K562 (cell line): ENCODE data around the gene PMPCB. TPM values are rescaled to one million over a fixed set of nuclear protein-coding genes. Genes with fewer than 3 reads are reported as not detected.

ENCODE experiments used
- ARNT ChIP-seq, 2 experiments: fragments of 450-650 bp; IDR thresholded peaks; 2 replicates each; pipeline ENCODE4 v1.6.1; 2016; ENCODE audit warnings: mild to moderate bottlenecking in 1 of 2
- FOXK2 ChIP-seq, 2 experiments: fragments of 450-650 bp; IDR thresholded peaks in 1 of 2; conservative IDR thresholded peaks in 1 of 2; 2 replicates each; pipeline ENCODE4 v1.6.1; 2016; ENCODE audit warnings: low read depth in 2 of 2, mild to moderate bottlenecking in 1 of 2
- HDAC3 ChIP-seq: fragments of 450-650 bp; IDR thresholded peaks from 2 replicates; pipeline ENCODE4 v1.6.1; 2018; ENCODE audit warnings: borderline replicate concordance, mild to moderate bottlenecking, moderate library complexity; ENCODE audit not compliant: partially characterized antibody
- RCOR1 ChIP-seq, 2 experiments: IDR thresholded peaks; 2 replicates each; pipeline ENCODE4 v1.6.1; 2012; ENCODE audit warnings: low read depth in 2 of 2, low read length in 2 of 2, borderline replicate concordance in 1 of 2, improper control_type of control experiment in 1 of 2
- SIRT6 ChIP-seq: IDR thresholded peaks from one replicate; pipeline ENCODE4 v1.6.1; 2012; ENCODE audit warnings: low read depth, mild to moderate bottlenecking, control low read depth, inconsistent platforms, low read length, moderate library complexity
- SMAD2 ChIP-seq: fragments of 150-350 bp; IDR thresholded peaks from 2 replicates; pipeline ENCODE4 v1.6.1; 2014; ENCODE audit warnings: low read depth, mild to moderate bottlenecking, low read length
- SOX6 ChIP-seq: fragments of 450-650 bp; IDR thresholded peaks from 2 replicates; pipeline ENCODE4 v1.6.1; 2014; ENCODE audit warnings: mild to moderate bottlenecking
- TAF9B ChIP-seq: fragments of 450-650 bp; IDR thresholded peaks from 2 replicates; pipeline ENCODE4 v1.6.1; 2018; ENCODE audit warnings: mild to moderate bottlenecking; ENCODE audit not compliant: partially characterized antibody
- ZC3H11A ChIP-seq: IDR thresholded peaks from 2 replicates; pipeline ENCODE4 v1.6.1; 2012; ENCODE audit warnings: low read depth, low read length, improper control_type of control experiment
- ZNF347 ChIP-seq: fragments of 450-650 bp; formaldehyde crosslinking; IDR thresholded peaks from 2 replicates; pipeline ENCODE4 v1.4.0; 2020; ENCODE audit warnings: low read depth, mild to moderate bottlenecking, moderate library complexity
- polyA plus RNA-seq, 8 experiments: library from polyadenylated mRNA; depleted of rRNA in 4 of 8; stranded (reverse) in 5 of 8; unstranded in 3 of 8; fragments of >200 nt; fragmentation: Nextera tagmentation in 2 of 8; fragmentation: Illumina TruSeq in 1 of 8; extraction: Ambion mirVana in 2 of 8; extraction: Trizol in 1 of 8; gene quantifications; 2 replicates each; pipeline versions ENCODE4 v1.2.1 to v1.2.3, GENCODE V29; 2011 to 2014; ENCODE audit warnings: inconsistent platforms in 1 of 8, missing spikeins in 1 of 8
- total RNA-seq, 7 experiments: library from RNA; depleted of rRNA in 6 of 7; stranded (reverse); fragments of >200 nt in 6 of 7; fragmentation: Illumina TruSeq in 2 of 7; extraction: Trizol in 2 of 7; gene quantifications; 2 replicates each; pipeline versions ENCODE4 v1.2.1 to v1.2.3, GENCODE V29; 2011 to 2021; ENCODE audit warnings: low replicate concordance in 1 of 7
- TF ChIP-seq, protein P1 (sequence below): IDR thresholded peaks from 2 replicates; pipeline ENCODE4 v1.6.1; 2011; ENCODE audit warnings: borderline replicate concordance, low read depth, mild to moderate bottlenecking, moderate library complexity, low read length; ENCODE audit not compliant: insufficient read depth, poor library complexity, severe bottlenecking
- TF ChIP-seq, protein P2 (sequence below): fragments of 450-650 bp; formaldehyde crosslinking; IDR thresholded peaks from 2 replicates; pipeline ENCODE4 v1.4.0; 2020; ENCODE audit warnings: mild to moderate bottlenecking, moderate library complexity
- TF ChIP-seq, protein P3 (sequence below): IDR thresholded peaks from 3 replicates; pipeline ENCODE4 v1.6.1; 2011; ENCODE audit warnings: borderline replicate concordance, mild to moderate bottlenecking, moderate library complexity; ENCODE audit not compliant: insufficient read length; ENCODE audit errors: extremely low read depth
- TF ChIP-seq, protein P4 (sequence below), 2 experiments: fragments of 450-650 bp; IDR thresholded peaks; 2 replicates each; pipeline ENCODE4 v1.6.1; 2018; ENCODE audit warnings: mild to moderate bottlenecking in 2 of 2, low read depth in 1 of 2; ENCODE audit not compliant: partially characterized antibody in 2 of 2

The PMPCB gene
- total and polyA plus RNA-seq, 9 of the 15 experiments (the other 6 are each of a cell fraction or from before 2014, with no cell fraction given) = 61.2 to 209 (median 105) TPM

DNA sequence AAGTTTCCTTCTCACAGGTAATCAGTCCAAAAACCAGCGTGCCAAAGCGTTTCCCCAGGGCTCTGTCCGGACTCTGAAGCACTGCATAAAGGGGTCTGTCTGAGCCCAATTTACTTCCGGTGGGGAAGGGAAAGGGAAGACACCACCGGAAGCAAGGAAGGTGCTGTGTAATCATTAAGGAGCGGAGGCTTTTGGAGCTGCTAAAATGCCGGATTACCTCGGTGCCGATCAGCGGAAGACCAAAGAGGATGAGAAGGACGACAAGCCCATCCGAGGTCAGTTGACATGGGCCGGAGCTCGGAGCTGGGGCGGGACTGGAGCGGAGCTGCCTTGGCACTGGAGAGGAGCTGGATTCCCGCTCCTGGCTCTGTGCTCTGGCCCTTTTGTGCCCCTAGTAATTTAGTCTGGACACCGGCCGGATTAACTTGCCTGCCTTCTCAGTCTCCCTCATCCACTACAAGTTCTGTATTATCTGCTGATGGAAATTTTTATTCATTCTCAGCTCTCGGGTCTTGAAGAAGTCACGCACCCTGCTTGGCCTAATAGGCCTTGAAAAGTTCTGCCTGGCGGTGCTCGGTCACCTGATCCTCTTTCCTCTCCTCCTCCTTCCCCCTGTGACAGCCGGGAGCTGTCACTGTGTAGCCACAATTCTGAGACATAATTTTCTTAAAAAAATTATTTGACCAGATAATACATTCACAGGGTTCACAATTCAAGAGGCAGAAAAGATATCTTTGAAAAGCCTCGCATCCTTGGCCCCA, 50.5 kb downstream of the PMPCB start, which contains the start of gene PSMC2 (continued):
- TF ChIP-seq, protein P1, sequence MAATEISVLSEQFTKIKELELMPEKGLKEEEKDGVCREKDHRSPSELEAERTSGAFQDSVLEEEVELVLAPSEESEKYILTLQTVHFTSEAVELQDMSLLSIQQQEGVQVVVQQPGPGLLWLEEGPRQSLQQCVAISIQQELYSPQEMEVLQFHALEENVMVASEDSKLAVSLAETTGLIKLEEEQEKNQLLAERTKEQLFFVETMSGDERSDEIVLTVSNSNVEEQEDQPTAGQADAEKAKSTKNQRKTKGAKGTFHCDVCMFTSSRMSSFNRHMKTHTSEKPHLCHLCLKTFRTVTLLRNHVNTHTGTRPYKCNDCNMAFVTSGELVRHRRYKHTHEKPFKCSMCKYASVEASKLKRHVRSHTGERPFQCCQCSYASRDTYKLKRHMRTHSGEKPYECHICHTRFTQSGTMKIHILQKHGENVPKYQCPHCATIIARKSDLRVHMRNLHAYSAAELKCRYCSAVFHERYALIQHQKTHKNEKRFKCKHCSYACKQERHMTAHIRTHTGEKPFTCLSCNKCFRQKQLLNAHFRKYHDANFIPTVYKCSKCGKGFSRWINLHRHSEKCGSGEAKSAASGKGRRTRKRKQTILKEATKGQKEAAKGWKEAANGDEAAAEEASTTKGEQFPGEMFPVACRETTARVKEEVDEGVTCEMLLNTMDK = no peak
- TF ChIP-seq, protein P2, sequence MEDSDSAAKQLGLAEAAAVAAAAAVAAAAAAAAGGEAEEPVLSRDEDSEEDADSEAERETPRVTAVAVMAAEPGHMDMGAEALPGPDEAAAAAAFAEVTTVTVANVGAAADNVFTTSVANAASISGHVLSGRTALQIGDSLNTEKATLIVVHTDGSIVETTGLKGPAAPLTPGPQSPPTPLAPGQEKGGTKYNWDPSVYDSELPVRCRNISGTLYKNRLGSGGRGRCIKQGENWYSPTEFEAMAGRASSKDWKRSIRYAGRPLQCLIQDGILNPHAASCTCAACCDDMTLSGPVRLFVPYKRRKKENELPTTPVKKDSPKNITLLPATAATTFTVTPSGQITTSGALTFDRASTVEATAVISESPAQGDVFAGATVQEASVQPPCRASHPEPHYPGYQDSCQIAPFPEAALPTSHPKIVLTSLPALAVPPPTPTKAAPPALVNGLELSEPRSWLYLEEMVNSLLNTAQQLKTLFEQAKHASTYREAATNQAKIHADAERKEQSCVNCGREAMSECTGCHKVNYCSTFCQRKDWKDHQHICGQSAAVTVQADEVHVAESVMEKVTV (CRISPR knock-in tag) = no peak
- no peak for TF ChIP-seq ZNF347
- TF ChIP-seq, protein P3, sequence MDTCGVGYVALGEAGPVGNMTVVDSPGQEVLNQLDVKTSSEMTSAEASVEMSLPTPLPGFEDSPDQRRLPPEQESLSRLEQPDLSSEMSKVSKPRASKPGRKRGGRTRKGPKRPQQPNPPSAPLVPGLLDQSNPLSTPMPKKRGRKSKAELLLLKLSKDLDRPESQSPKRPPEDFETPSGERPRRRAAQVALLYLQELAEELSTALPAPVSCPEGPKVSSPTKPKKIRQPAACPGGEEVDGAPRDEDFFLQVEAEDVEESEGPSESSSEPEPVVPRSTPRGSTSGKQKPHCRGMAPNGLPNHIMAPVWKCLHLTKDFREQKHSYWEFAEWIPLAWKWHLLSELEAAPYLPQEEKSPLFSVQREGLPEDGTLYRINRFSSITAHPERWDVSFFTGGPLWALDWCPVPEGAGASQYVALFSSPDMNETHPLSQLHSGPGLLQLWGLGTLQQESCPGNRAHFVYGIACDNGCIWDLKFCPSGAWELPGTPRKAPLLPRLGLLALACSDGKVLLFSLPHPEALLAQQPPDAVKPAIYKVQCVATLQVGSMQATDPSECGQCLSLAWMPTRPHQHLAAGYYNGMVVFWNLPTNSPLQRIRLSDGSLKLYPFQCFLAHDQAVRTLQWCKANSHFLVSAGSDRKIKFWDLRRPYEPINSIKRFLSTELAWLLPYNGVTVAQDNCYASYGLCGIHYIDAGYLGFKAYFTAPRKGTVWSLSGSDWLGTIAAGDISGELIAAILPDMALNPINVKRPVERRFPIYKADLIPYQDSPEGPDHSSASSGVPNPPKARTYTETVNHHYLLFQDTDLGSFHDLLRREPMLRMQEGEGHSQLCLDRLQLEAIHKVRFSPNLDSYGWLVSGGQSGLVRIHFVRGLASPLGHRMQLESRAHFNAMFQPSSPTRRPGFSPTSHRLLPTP = no peak
- TF ChIP-seq SMAD2 = no peak
- TF ChIP-seq RCOR1 (IDR thresholded peaks at IDR 0.05; ENCODE audit: borderline replicate concordance in 1 of 2, low read depth in 2 of 2, low read length in 2 of 2) = peak in 1 of 2 experiments; percentile 61; a peak in 1 of 4 replicates
- no peak for TF ChIP-seq SIRT6
- no peak for TF ChIP-seq HDAC3
- peak; percentile 80 for TF ChIP-seq FOXK2 (conservative IDR thresholded peaks at IDR 0.05 in 1 of 2, IDR thresholded peaks at IDR 0.05 in 1 of 2; ENCODE audit: low read depth in 2 of 2)
- peak; percentile 91 for TF ChIP-seq TAF9B
- TF ChIP-seq ARNT (IDR thresholded peaks at IDR 0.05) = no peak; a peak in 2 of 4 replicates
- TF ChIP-seq, protein P4, sequence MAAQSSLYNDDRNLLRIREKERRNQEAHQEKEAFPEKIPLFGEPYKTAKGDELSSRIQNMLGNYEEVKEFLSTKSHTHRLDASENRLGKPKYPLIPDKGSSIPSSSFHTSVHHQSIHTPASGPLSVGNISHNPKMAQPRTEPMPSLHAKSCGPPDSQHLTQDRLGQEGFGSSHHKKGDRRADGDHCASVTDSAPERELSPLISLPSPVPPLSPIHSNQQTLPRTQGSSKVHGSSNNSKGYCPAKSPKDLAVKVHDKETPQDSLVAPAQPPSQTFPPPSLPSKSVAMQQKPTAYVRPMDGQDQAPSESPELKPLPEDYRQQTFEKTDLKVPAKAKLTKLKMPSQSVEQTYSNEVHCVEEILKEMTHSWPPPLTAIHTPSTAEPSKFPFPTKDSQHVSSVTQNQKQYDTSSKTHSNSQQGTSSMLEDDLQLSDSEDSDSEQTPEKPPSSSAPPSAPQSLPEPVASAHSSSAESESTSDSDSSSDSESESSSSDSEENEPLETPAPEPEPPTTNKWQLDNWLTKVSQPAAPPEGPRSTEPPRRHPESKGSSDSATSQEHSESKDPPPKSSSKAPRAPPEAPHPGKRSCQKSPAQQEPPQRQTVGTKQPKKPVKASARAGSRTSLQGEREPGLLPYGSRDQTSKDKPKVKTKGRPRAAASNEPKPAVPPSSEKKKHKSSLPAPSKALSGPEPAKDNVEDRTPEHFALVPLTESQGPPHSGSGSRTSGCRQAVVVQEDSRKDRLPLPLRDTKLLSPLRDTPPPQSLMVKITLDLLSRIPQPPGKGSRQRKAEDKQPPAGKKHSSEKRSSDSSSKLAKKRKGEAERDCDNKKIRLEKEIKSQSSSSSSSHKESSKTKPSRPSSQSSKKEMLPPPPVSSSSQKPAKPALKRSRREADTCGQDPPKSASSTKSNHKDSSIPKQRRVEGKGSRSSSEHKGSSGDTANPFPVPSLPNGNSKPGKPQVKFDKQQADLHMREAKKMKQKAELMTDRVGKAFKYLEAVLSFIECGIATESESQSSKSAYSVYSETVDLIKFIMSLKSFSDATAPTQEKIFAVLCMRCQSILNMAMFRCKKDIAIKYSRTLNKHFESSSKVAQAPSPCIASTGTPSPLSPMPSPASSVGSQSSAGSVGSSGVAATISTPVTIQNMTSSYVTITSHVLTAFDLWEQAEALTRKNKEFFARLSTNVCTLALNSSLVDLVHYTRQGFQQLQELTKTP (IDR thresholded peaks at IDR 0.05; ENCODE audit: low read depth in 1 of 2, partially characterized antibody in 2 of 2) = peak; percentile 45 to 59
- TF ChIP-seq SOX6 = 0 out of 2 replicates have a peak, but pooled peaks have one; percentile 8
- no peak for TF ChIP-seq ZC3H11A
